Left ventricle myocardium inferior (tissue), 1 donor: ENCODE data around the gene ERICH6. TPM values are rescaled to one million over a fixed set of nuclear protein-coding genes. Genes with fewer than 3 reads are reported as not detected.

Experiments
- DNase-seq: peaks from one replicate; pipeline ENCODE4 v3.0.0-alpha.2; 2020
- H3K27ac ChIP-seq: fragments of 200-600 bp; replicated peaks from 2 replicates; pipeline ENCODE4 v1.8.0; 2021
- H3K27me3 ChIP-seq: fragments of 200-600 bp; 2 replicates; pipeline ENCODE4 v1.8.0; 2021; ENCODE audit warnings: low read depth
- H3K36me3 ChIP-seq: fragments of 200-600 bp; 2 replicates; pipeline ENCODE4 v1.8.0; 2021
- H3K4me1 ChIP-seq: fragments of 200-600 bp; 2 replicates; pipeline ENCODE4 v1.8.0; 2021
- H3K4me3 ChIP-seq: fragments of 200-600 bp; 2 replicates; pipeline ENCODE4 v1.8.0; 2021; ENCODE audit warnings: mild to moderate bottlenecking, moderate library complexity
- H3K9me3 ChIP-seq: fragments of 200-600 bp; replicated peaks from 2 replicates; pipeline ENCODE4 v1.8.0; 2021
- CTCF ChIP-seq: fragments of 200-600 bp; IDR thresholded peaks from 2 replicates; pipeline ENCODE4 v1.8.0; 2021; ENCODE audit warnings: antibody characterized with exemption, mild to moderate bottlenecking, borderline replicate concordance
- intact Hi-C: fragments of 100-400 bp; cut with micrococcal nuclease; formaldehyde crosslinking; loops from one replicate; pipeline ENCODE4 v1.11.0; 2022
- total RNA-seq: library from RNA; stranded (reverse); fragmentation: NEBNext Ultra II Directional; extraction: Animal tissue kit (Norgen Biotek cat#: 25700); gene quantifications from one replicate; pipeline ENCODE4 v1.2.1, GENCODE V29; 2021
- donor health status: DM: no; HTN: yes; CAD: no; lungs with severe emphysema.

ERICH6 gene
- total RNA-seq, 1 donor from 2014 or later = 0.55 TPM

GRCh38 chr3:150610785-150611184 lies 92.9 kb downstream of the ERICH6 start:
- Histone ChIP-seq H3K36me3 (peaks cover 18% of the 10 kb centered on the region), H3K4me3 (no peak overlapping the region), H3K4me1 (peaks cover 82% of the 10 kb centered on the region), H3K27me3 (no peaks in the 10 kb centered on the region), H3K9me3 (no peaks in the 10 kb centered on the region), H3K27ac (no peak overlapping the region)
- TF ChIP-seq CTCF = no peak
- intact Hi-C loops = no loop called here
- DNase-seq = no peak

GRCh38 chr3:150609988-150610387 lies 93.7 kb downstream of the ERICH6 start:
- Histone ChIP-seq H3K4me3 (no peak overlapping the region), H3K4me1 (peaks cover 90% of the 10 kb centered on the region), H3K27me3 (no peaks in the 10 kb centered on the region), H3K9me3 (no peaks in the 10 kb centered on the region), H3K36me3 (peaks cover 18% of the 10 kb centered on the region), H3K27ac (no peak overlapping the region)
- TF ChIP-seq CTCF = no peak
- no peak for DNase-seq
- intact Hi-C loops = loop anchor here (10.0 kb wide), 1 partner anchor 65 kb away; the partner anchor contains the start of genes EIF2A and SERP1

Other genes with a start within 250 kb of the ERICH6 start
- gene SERP1, start 157.4 kb downstream of the ERICH6 start, total RNA-seq = 20.4 TPM
- 71.6 TPM for gene EIF2A, start 157.1 kb downstream of the ERICH6 start, total RNA-seq
- gene SELENOT, start 100.6 kb downstream of the ERICH6 start, total RNA-seq = 70.3 TPM
- 23.0 TPM for gene SIAH2, start 59.2 kb upstream of the ERICH6 start, total RNA-seq
- 0.22 TPM for gene MINDY4B, start 201.5 kb upstream of the ERICH6 start, total RNA-seq